ENCODE data around the gene CIB4.

DNA sequence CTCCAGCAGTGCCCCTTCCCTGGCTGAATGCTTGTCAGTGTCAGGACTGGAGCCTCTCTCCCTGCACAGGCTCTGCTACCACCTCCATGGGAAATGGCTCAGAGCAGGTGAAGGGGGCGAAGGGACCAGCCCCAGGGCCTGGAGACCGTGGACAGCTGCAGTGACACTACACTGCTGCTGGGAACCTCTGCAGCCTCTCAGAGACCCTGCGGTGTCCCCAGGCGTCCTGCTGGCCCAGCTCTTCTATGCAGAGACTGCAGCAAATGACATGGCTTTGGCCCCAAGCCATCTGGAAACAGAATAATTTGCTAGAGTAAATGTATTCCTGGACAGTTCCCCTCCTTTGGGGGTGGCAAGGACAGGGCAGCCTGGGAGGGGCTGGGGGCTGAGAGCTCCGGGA lies 53.2 kb downstream of the CIB4 start:
- TF ChIP-seq USF1 (CRISPR knock-in tag; IDR thresholded peaks at IDR 0.05): no peak
- TF ChIP-seq, protein P1, sequence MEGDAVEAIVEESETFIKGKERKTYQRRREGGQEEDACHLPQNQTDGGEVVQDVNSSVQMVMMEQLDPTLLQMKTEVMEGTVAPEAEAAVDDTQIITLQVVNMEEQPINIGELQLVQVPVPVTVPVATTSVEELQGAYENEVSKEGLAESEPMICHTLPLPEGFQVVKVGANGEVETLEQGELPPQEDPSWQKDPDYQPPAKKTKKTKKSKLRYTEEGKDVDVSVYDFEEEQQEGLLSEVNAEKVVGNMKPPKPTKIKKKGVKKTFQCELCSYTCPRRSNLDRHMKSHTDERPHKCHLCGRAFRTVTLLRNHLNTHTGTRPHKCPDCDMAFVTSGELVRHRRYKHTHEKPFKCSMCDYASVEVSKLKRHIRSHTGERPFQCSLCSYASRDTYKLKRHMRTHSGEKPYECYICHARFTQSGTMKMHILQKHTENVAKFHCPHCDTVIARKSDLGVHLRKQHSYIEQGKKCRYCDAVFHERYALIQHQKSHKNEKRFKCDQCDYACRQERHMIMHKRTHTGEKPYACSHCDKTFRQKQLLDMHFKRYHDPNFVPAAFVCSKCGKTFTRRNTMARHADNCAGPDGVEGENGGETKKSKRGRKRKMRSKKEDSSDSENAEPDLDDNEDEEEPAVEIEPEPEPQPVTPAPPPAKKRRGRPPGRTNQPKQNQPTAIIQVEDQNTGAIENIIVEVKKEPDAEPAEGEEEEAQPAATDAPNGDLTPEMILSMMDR (IDR thresholded peaks at IDR 0.05): no peak
- TF ChIP-seq IRF2 (CRISPR knock-in tag; IDR thresholded peaks at IDR 0.05; ENCODE audit: borderline replicate concordance, low read depth): no peak
- TF ChIP-seq, protein P2, sequence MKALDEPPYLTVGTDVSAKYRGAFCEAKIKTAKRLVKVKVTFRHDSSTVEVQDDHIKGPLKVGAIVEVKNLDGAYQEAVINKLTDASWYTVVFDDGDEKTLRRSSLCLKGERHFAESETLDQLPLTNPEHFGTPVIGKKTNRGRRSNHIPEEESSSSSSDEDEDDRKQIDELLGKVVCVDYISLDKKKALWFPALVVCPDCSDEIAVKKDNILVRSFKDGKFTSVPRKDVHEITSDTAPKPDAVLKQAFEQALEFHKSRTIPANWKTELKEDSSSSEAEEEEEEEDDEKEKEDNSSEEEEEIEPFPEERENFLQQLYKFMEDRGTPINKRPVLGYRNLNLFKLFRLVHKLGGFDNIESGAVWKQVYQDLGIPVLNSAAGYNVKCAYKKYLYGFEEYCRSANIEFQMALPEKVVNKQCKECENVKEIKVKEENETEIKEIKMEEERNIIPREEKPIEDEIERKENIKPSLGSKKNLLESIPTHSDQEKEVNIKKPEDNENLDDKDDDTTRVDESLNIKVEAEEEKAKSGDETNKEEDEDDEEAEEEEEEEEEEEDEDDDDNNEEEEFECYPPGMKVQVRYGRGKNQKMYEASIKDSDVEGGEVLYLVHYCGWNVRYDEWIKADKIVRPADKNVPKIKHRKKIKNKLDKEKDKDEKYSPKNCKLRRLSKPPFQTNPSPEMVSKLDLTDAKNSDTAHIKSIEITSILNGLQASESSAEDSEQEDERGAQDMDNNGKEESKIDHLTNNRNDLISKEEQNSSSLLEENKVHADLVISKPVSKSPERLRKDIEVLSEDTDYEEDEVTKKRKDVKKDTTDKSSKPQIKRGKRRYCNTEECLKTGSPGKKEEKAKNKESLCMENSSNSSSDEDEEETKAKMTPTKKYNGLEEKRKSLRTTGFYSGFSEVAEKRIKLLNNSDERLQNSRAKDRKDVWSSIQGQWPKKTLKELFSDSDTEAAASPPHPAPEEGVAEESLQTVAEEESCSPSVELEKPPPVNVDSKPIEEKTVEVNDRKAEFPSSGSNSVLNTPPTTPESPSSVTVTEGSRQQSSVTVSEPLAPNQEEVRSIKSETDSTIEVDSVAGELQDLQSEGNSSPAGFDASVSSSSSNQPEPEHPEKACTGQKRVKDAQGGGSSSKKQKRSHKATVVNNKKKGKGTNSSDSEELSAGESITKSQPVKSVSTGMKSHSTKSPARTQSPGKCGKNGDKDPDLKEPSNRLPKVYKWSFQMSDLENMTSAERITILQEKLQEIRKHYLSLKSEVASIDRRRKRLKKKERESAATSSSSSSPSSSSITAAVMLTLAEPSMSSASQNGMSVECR (CRISPR knock-in tag; IDR thresholded peaks at IDR 0.05; ENCODE audit: borderline replicate concordance): no peak
- TF ChIP-seq GABPB1 (CRISPR knock-in tag; IDR thresholded peaks at IDR 0.05): no peak

All from WTC11 (cell line).